GM12875 (cell line): ENCODE results near the gene KCNMA1.

Source experiments
- H3K4me3 ChIP-seq: one replicate; pipeline ENCODE4 v1.5.1; 2011; ENCODE audit warnings: low read depth, low read length, control low read depth
- TF ChIP-seq, protein P1 (sequence below): IDR thresholded peaks from 2 replicates; pipeline ENCODE4 v1.5.1; 2011; ENCODE audit warnings: low read depth, mild to moderate bottlenecking, control low read depth, inconsistent platforms, low read length, moderate library complexity, borderline replicate concordance; ENCODE audit not compliant: insufficient read depth

KCNMA1 gene

GRCh38 chr10:76829724-76830123, 807.9 kb downstream of the KCNMA1 start:
- TF ChIP-seq, protein P1, sequence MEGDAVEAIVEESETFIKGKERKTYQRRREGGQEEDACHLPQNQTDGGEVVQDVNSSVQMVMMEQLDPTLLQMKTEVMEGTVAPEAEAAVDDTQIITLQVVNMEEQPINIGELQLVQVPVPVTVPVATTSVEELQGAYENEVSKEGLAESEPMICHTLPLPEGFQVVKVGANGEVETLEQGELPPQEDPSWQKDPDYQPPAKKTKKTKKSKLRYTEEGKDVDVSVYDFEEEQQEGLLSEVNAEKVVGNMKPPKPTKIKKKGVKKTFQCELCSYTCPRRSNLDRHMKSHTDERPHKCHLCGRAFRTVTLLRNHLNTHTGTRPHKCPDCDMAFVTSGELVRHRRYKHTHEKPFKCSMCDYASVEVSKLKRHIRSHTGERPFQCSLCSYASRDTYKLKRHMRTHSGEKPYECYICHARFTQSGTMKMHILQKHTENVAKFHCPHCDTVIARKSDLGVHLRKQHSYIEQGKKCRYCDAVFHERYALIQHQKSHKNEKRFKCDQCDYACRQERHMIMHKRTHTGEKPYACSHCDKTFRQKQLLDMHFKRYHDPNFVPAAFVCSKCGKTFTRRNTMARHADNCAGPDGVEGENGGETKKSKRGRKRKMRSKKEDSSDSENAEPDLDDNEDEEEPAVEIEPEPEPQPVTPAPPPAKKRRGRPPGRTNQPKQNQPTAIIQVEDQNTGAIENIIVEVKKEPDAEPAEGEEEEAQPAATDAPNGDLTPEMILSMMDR = no peak
- H3K4me3 ChIP-seq = no peak overlapping the region
